Activated naive CD4-positive, alpha-beta T cell treated with anti-CD3 and anti-CD28 coated beads, Interleukin-2, amount 10 ng/mL, durations not matched to agents 7 days and 5 days (primary cell): ENCODE measurements around the gene MED19.

ENCODE experiments used
- CTCF ChIA-PET: fragments of 350-600 bp; sonication (Branson Sonifier 250); formaldehyde crosslinking; loops from one replicate; lab custom pipeline; 2021; ENCODE audit warnings: antibody characterized with exemption; lab: Charles Lee
- DNase-seq: peaks from one replicate; pipeline ENCODE4 v3.0.0-alpha.2; 2020
- H3K27ac Mint-ChIP-seq: one replicate; pipeline ENCODE4 v1.8.0; 2021; ENCODE audit warnings: mild to moderate bottlenecking, moderate library complexity, mixed read lengths
- H3K27me3 Mint-ChIP-seq: one replicate; pipeline ENCODE4 v1.8.0; 2021; ENCODE audit warnings: mild to moderate bottlenecking, mixed read lengths
- H3K36me3 Mint-ChIP-seq: one replicate; pipeline ENCODE4 v1.8.0; 2021; ENCODE audit warnings: mixed read lengths
- H3K4me1 Mint-ChIP-seq: one replicate; pipeline ENCODE4 v1.8.0; 2021; ENCODE audit warnings: mixed read lengths
- H3K4me3 Mint-ChIP-seq: one replicate; pipeline ENCODE4 v1.8.0; 2021; ENCODE audit warnings: mild to moderate bottlenecking, moderate library complexity, mixed read lengths
- H3K9me3 Mint-ChIP-seq: one replicate; pipeline ENCODE4 v1.8.0; 2021; ENCODE audit warnings: mixed read lengths

Gene MED19

DNA sequence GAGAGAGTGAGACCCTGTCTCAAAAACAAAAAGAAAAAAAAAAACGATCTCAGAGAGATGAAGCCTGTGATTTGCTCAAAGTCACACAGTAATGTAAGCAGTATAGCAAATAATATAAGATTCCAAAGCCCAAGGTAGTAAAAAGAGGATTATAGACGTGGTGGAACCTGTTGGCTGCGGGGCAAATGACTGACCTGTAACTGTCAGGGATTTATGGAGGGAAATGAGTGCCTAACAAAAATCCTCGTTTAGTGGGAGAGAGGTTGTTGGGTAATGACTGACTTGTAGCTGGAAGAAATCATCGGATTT is 55.2 kb downstream of the MED19 start:
- no peaks in the 10 kb centered on the region for H3K9me3 Mint-ChIP-seq
- H3K4me1 Mint-ChIP-seq = peaks cover 53% of the 10 kb centered on the region
- H3K27ac Mint-ChIP-seq = peak overlapping the region; percentile 89
- CTCF ChIA-PET = interaction anchor here (0.6 to 2.3 kb wide), 4 partner anchors 12 to 130 kb away, joined by 3 to 6 read pairs (median 4); partner anchors contain the start of gene UBE2L6
- DNase-seq = no peak
- peaks cover 27% of the 10 kb centered on the region for H3K36me3 Mint-ChIP-seq
- H3K4me3 Mint-ChIP-seq = peak overlapping the region; percentile 93
- H3K27me3 Mint-ChIP-seq = no peaks in the 10 kb centered on the region
